M059J (cell line): ENCODE data around the gene NRTN. TPM values are rescaled to one million over a fixed set of nuclear protein-coding genes. Genes with fewer than 3 reads are reported as not detected.

ENCODE experiments used
- DNase-seq: peaks from one replicate; pipeline ENCODE4 v3.0.0-alpha.2; 2012; ENCODE audit warnings: low read depth
- total RNA-seq: library from RNA; depleted of rRNA; stranded (reverse); fragments of >200 nt; shearing (Covaris generic); gene quantifications from 2 replicates; pipeline ENCODE4 v1.2.3, GENCODE V29; 2014; rRNA removed

NRTN gene
- total RNA-seq, 1 experiment from 2014 or later: 0.67 TPM

GRCh38 chr19:5865772-5866171, 60.9 kb downstream of the NRTN start:
- DNase-seq: no peak

GRCh38 chr19:5867201-5868136, 62.6 kb downstream of the NRTN start:
- no peak for DNase-seq

- DNase-seq: no peak
Measured at GRCh38 chr19:5870986-5871394, 66.1 kb downstream of the NRTN start.

GRCh38 chr19:5873617-5874199, 68.8 kb downstream of the NRTN start:
- no peak for DNase-seq

DNA sequence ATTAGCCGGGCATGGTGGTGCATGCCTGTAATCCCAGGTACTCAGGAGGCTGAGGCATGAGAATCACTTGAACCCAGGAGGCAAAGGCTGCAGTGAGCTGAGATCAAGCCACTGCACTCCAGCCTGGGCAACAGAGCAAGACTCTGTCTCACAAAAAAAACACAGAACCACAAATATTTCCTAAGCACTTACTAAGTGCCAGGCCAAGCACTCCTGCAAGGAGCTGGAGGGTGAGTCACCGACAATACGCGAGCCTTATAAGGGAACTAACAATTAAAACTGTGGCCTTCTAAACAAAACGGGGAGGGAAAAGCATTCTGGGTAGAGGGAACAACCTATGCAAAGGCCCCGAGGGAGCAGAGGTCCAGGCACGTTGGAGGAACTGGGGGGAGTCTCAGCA, 69.6 kb downstream of the NRTN start:
- DNase-seq: peak; percentile 80

- no peak for DNase-seq
Measured at GRCh38 chr19:5877427-5877826, 72.6 kb downstream of the NRTN start.

- no peak for DNase-seq
Measured at GRCh38 chr19:5877882-5878281, 73.0 kb downstream of the NRTN start.

Other genes starting within 250 kb of the NRTN start
- 0.10 and 0.12 TPM in 2 replicates for gene TINCR, start 237.1 kb upstream of the NRTN start, total RNA-seq
- 12.6 and 21.0 TPM in 2 replicates for gene SAFB2, start 182.3 kb upstream of the NRTN start, total RNA-seq
- 10.3 and 27.8 TPM in 2 replicates for gene SAFB, start 182.0 kb upstream of the NRTN start, total RNA-seq
- 46.6 and 47.0 TPM in 2 replicates for gene MICOS13, start 124.6 kb upstream of the NRTN start, total RNA-seq
- 10.7 and 13.7 TPM in 2 replicates for gene HSD11B1L, start 124.0 kb upstream of the NRTN start, total RNA-seq
- gene RPL36, start 114.8 kb upstream of the NRTN start, total RNA-seq: 734 and 1,196 TPM in 2 replicates
- 53.1 and 71.2 TPM in 2 replicates for gene LONP1, start 84.9 kb upstream of the NRTN start, total RNA-seq
- gene CATSPERD, start 84.4 kb upstream of the NRTN start, total RNA-seq: not detected in 2 replicates
- gene PRR22, start 20.3 kb upstream of the NRTN start, total RNA-seq: 0.07 and 0.34 TPM in 2 replicates
- gene DUS3L, start 13.9 kb upstream of the NRTN start, total RNA-seq: 12.7 and 24.7 TPM in 2 replicates
- not detected in 2 replicates for gene FUT6, start 34.6 kb downstream of the NRTN start, total RNA-seq
- gene FUT3, start 46.4 kb downstream of the NRTN start, total RNA-seq: not detected in 2 replicates
- not detected in 2 replicates for gene FUT5, start 65.5 kb downstream of the NRTN start, total RNA-seq
- 246 and 328 TPM in 2 replicates for gene NDUFA11, start 98.7 kb downstream of the NRTN start, total RNA-seq
- 1.6 and 4.4 TPM in 2 replicates for gene VMAC, start 99.8 kb downstream of the NRTN start, total RNA-seq
- gene CAPS, start 109.2 kb downstream of the NRTN start, total RNA-seq: 0.96 and 1.3 TPM in 2 replicates
- 115 and 130 TPM in 2 replicates for gene RANBP3, start 173.1 kb downstream of the NRTN start, total RNA-seq